Muscle layer of colon (tissue), 2 donors: ENCODE results near the gene CXorf51A.
"Not testable (repeated sequence)": the region's sequence is repeated elsewhere in the genome, so short reads cannot be mapped to it uniquely, and the experiment has no call there.

Experiments used
- H3K27ac ChIP-seq: one replicate; pipeline ENCODE4 v1.7.0; 2013; ENCODE audit warnings: low read depth, mild to moderate bottlenecking, low read length, moderate library complexity
- H3K27me3 ChIP-seq, 2 donors: one replicate each; pipeline ENCODE4 v1.7.0; 2013; ENCODE audit warnings: low read length in 2 of 2, mild to moderate bottlenecking in 2 of 2; ENCODE audit not compliant: insufficient read depth in 2 of 2, control insufficient read depth in 1 of 2
- H3K36me3 ChIP-seq: one replicate; pipeline ENCODE4 v1.7.0; 2013; ENCODE audit warnings: mild to moderate bottlenecking, low read length; ENCODE audit not compliant: insufficient read depth
- H3K4me1 ChIP-seq: one replicate; pipeline ENCODE4 v1.7.0; 2013; ENCODE audit warnings: mild to moderate bottlenecking, low read length; ENCODE audit not compliant: insufficient read depth
- H3K4me3 ChIP-seq, 2 donors: one replicate each; pipeline ENCODE4 v1.7.0; 2013; ENCODE audit warnings: low read length in 2 of 2, low read depth in 1 of 2, mild to moderate bottlenecking in 1 of 2, moderate library complexity in 1 of 2
- H3K9ac ChIP-seq: one replicate; pipeline ENCODE4 v1.7.0; 2013; ENCODE audit warnings: low read length
- H3K9me3 ChIP-seq: one replicate; pipeline ENCODE4 v1.7.0; 2013; ENCODE audit warnings: mild to moderate bottlenecking, low read length
- donor health status: abdominal sarcoma.
- donor health status: Adenocarcinoma of cecum.

The CXorf51A gene

DNA sequence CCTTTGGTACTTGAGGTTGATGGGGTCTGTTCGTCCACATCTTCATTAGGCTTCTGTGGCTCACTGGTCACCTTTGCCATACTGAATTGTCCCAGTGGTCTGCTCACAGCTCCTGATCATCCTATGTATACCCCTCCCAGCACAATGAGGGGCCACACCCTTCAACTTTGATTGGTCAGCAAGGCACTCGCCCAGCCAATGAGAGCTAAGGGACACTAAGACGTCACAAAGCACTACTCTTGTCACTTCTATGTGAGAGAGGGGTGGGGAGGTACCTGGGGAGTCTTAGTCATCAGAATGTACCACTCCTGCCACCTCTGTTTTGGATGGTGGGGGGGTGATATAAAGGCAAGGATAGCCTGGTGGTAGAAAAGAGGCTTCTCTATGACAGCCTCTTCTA lies at the start of gene CXorf51A:
Gene CXorf51A, minus strand, starts transcription at position 101 of the 400 bp plus-strand sequence. Its CDS starts 21 bp downstream, at position 80.
- not testable (repeated sequence) for H3K9me3 ChIP-seq, H3K9ac ChIP-seq, H3K4me3 ChIP-seq, H3K27me3 ChIP-seq, H3K36me3 ChIP-seq, H3K27ac ChIP-seq, H3K4me1 ChIP-seq

GRCh38 chrX:146863566-146863965 lies 49.0 kb upstream of the CXorf51A start:
- Histone ChIP-seq H3K9ac (no peak overlapping the region), H3K36me3 (no peaks in the 10 kb centered on the region), H3K4me3 (no peak overlapping the region), H3K27ac (no peak overlapping the region), H3K4me1 (no peaks in the 10 kb centered on the region), H3K9me3 (no peaks in the 10 kb centered on the region), H3K27me3 (no peaks in the 10 kb centered on the region)

- Histone ChIP-seq H3K9ac (no peak overlapping the region), H3K4me1 (no peaks in the 10 kb centered on the region), H3K9me3 (no peaks in the 10 kb centered on the region), H3K27me3 (no peaks in the 10 kb centered on the region), H3K27ac (no peak overlapping the region), H3K36me3 (no peaks in the 10 kb centered on the region), H3K4me3 (no peak overlapping the region)
These were observed 39.7 kb upstream of the CXorf51A start for GRCh38 chrX:146854281-146854680.

GRCh38 chrX:146831994-146832393 lies 17.4 kb upstream of the CXorf51A start:
- Histone ChIP-seq H3K36me3 (no peaks in the 10 kb centered on the region), H3K9ac (no peak overlapping the region), H3K27me3 (no peaks in the 10 kb centered on the region), H3K27ac (no peak overlapping the region), H3K4me1 (no peaks in the 10 kb centered on the region), H3K9me3 (no peaks in the 10 kb centered on the region), H3K4me3 (no peak overlapping the region)

- H3K36me3 ChIP-seq, H3K4me1 ChIP-seq, H3K4me3 ChIP-seq, H3K27ac ChIP-seq, H3K27me3 ChIP-seq, H3K9me3 ChIP-seq, H3K9ac ChIP-seq: not testable (repeated sequence)
These were observed 5.1 kb downstream of the CXorf51A start, which contains the start of gene CXorf51B for GRCh38 chrX:146809471-146809870. CXorf51B (plus strand) TSS chrX:146809771; CDS start chrX:146809792, 21 bp downstream.
